GM18498 (cell line): ENCODE data around the gene VWA7.

Experiments used
- ATAC-seq: cut with Tn5 transposase; IDR thresholded peaks from one replicate; pipeline ENCODE4 v1.9.1; 2021; ENCODE audit warnings: mild to moderate bottlenecking, moderate library complexity; ENCODE audit not compliant: unreplicated experiment

The VWA7 gene

GRCh38 chr6:31779908-31780307, 2.8 kb upstream of the VWA7 start:
- ATAC-seq = no peak

GRCh38 chr6:31778999-31779885, 2.1 kb upstream of the VWA7 start:
- no peak for ATAC-seq

GRCh38 chr6:31778193-31778592, 1.1 kb upstream of the VWA7 start:
- no peak for ATAC-seq

GRCh38 chr6:31777667-31778050, 531 bp upstream of the VWA7 start:
- no peak for ATAC-seq

GRCh38 chr6:31776485-31776988, 591 bp downstream of the VWA7 start:
- ATAC-seq = peak; percentile 3

- no peak for ATAC-seq
Observed at GRCh38 chr6:31775633-31776484, 1.3 kb downstream of the VWA7 start.

- no peak for ATAC-seq
Observed at GRCh38 chr6:31775184-31775583, 1.9 kb downstream of the VWA7 start.

- no peak for ATAC-seq
Observed at GRCh38 chr6:31771992-31772358, 5.2 kb downstream of the VWA7 start.

- no peak for ATAC-seq
Observed at GRCh38 chr6:31770860-31771259, 6.3 kb downstream of the VWA7 start.

- ATAC-seq = no peak
Observed at GRCh38 chr6:31769684-31770371, 7.3 kb downstream of the VWA7 start.

- no peak for ATAC-seq
Observed at GRCh38 chr6:31768363-31769257, 8.5 kb downstream of the VWA7 start.

GRCh38 chr6:31767096-31767645, 10.0 kb downstream of the VWA7 start:
- ATAC-seq = no peak

- ATAC-seq = no peak
Observed at GRCh38 chr6:31765910-31766794, 11.0 kb downstream of the VWA7 start.

- no peak for ATAC-seq
Observed at GRCh38 chr6:31765559-31765909, 11.6 kb downstream of the VWA7 start.

- ATAC-seq = no peak
Observed at GRCh38 chr6:31764198-31764597, 12.9 kb downstream of the VWA7 start.

GRCh38 chr6:31763619-31763940, 13.5 kb downstream of the VWA7 start:
- ATAC-seq = no peak

GRCh38 chr6:31762878-31763618, 14.1 kb downstream of the VWA7 start:
- ATAC-seq = no peak

GRCh38 chr6:31762356-31762755, 14.8 kb downstream of the VWA7 start, which contains the start of gene SAPCD1:
TSS of gene SAPCD1 (plus strand) at chr6:31762656. CDS start at chr6:31763055, 399 bp downstream.
- ATAC-seq = no peak
